ENCODE data around the gene NANOGP8. TPM values are rescaled to one million over a fixed set of nuclear protein-coding genes. Genes with fewer than 3 reads are reported as not detected.

Gene NANOGP8
- polyA plus RNA-seq, 1 donor (not counting 4 experiments of a cell fraction or from before 2014, with no cell fraction given): not detected

- Histone ChIP-seq H3K4me1 (ENCODE audit: control insufficient read depth, extremely low read depth, insufficient read depth, low read length) (peaks cover 13% of the 10 kb centered on the region), H3K36me3 (ENCODE audit: control insufficient read depth in 2 of 2, extremely low read depth in 1 of 2, insufficient read depth in 2 of 2, low read length in 2 of 2) (no peaks in the 10 kb centered on the region), H3K4me3 (ENCODE audit: control insufficient read depth in 2 of 3, extremely low read depth in 1 of 3, insufficient read depth in 2 of 3, low read depth in 1 of 3, low read length in 3 of 3) (no peak overlapping the region), H3K9ac (ENCODE audit: control insufficient read depth, extremely low read depth, insufficient read depth, low read length) (no peak overlapping the region), H4K20me1 (ENCODE audit: control insufficient read depth, extremely low read depth, insufficient read depth, low read length) (no peaks in the 10 kb centered on the region), H3K9me1 (ENCODE audit: control insufficient read depth, extremely low read depth, insufficient read depth, low read length) (no peaks in the 10 kb centered on the region), H3K79me2 (ENCODE audit: control insufficient read depth, insufficient read depth, low read length) (no peaks in the 10 kb centered on the region), H3K27ac (ENCODE audit: control insufficient read depth, insufficient read depth, low read length) (no peak overlapping the region), H2AFZ (ENCODE audit: control insufficient read depth, low read length) (no peak overlapping the region), H3K9me3 (ENCODE audit: control insufficient read depth, low read depth, low read length) (no peaks in the 10 kb centered on the region), H3K4me2 (ENCODE audit: control insufficient read depth, extremely low read depth, insufficient read depth, low read depth, low read length) (no peak overlapping the region), H3K27me3 (ENCODE audit: control insufficient read depth, extremely low read depth, insufficient read depth, low read length) (no peaks in the 10 kb centered on the region)
- DNase-seq (ENCODE audit: low read depth, low spot score) (no peak), FAIRE-seq (no peak)
- dilution Hi-C loops (cut with MboI; ENCODE audit: extremely low pct_ligation_motif_present, low sequenced_read_pairs): no loop called here
- no peak for TF ChIP-seq EZH2 (IDR thresholded peaks at IDR 0.05; ENCODE audit: low read length)
- TF ChIP-seq, protein P1, sequence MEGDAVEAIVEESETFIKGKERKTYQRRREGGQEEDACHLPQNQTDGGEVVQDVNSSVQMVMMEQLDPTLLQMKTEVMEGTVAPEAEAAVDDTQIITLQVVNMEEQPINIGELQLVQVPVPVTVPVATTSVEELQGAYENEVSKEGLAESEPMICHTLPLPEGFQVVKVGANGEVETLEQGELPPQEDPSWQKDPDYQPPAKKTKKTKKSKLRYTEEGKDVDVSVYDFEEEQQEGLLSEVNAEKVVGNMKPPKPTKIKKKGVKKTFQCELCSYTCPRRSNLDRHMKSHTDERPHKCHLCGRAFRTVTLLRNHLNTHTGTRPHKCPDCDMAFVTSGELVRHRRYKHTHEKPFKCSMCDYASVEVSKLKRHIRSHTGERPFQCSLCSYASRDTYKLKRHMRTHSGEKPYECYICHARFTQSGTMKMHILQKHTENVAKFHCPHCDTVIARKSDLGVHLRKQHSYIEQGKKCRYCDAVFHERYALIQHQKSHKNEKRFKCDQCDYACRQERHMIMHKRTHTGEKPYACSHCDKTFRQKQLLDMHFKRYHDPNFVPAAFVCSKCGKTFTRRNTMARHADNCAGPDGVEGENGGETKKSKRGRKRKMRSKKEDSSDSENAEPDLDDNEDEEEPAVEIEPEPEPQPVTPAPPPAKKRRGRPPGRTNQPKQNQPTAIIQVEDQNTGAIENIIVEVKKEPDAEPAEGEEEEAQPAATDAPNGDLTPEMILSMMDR (optimal IDR thresholded peaks at IDR 0.05 in 1 of 3, IDR thresholded peaks at IDR 0.05 in 1 of 3, conservative IDR thresholded peaks at IDR 0.05 in 1 of 3; ENCODE audit: extremely low read depth in 1 of 3, insufficient read depth in 2 of 3, low read length in 3 of 3): no peak
These were observed 19.0 kb downstream of the NANOGP8 start for GRCh38 chr15:35066094-35066493.

- FAIRE-seq (no peak), DNase-seq (ENCODE audit: low read depth, low spot score) (no peak)
- H3K9me3 ChIP-seq (ENCODE audit: control insufficient read depth, low read depth, low read length): no peaks in the 10 kb centered on the region
- H4K20me1 ChIP-seq (ENCODE audit: control insufficient read depth, extremely low read depth, insufficient read depth, low read length): no peaks in the 10 kb centered on the region
- H3K9ac ChIP-seq (ENCODE audit: control insufficient read depth, extremely low read depth, insufficient read depth, low read length): no peak overlapping the region
- no peak overlapping the region for H2AFZ ChIP-seq (ENCODE audit: control insufficient read depth, low read length)
- H3K27me3 ChIP-seq (ENCODE audit: control insufficient read depth, extremely low read depth, insufficient read depth, low read length): no peaks in the 10 kb centered on the region
- no peak for TF ChIP-seq EZH2 (IDR thresholded peaks at IDR 0.05; ENCODE audit: low read length)
- TF ChIP-seq, protein P1 (optimal IDR thresholded peaks at IDR 0.05 in 1 of 3, IDR thresholded peaks at IDR 0.05 in 1 of 3, conservative IDR thresholded peaks at IDR 0.05 in 1 of 3; ENCODE audit: extremely low read depth in 1 of 3, insufficient read depth in 2 of 3, low read length in 3 of 3): no peak
- H3K4me3 ChIP-seq (ENCODE audit: control insufficient read depth in 2 of 3, extremely low read depth in 1 of 3, insufficient read depth in 2 of 3, low read depth in 1 of 3, low read length in 3 of 3): no peak overlapping the region
- H3K36me3 ChIP-seq (ENCODE audit: control insufficient read depth in 2 of 2, extremely low read depth in 1 of 2, insufficient read depth in 2 of 2, low read length in 2 of 2): no peaks in the 10 kb centered on the region
- dilution Hi-C loops (cut with MboI; ENCODE audit: extremely low pct_ligation_motif_present, low sequenced_read_pairs): no loop called here
- H3K9me1 ChIP-seq (ENCODE audit: control insufficient read depth, extremely low read depth, insufficient read depth, low read length): no peaks in the 10 kb centered on the region
- H3K4me2 ChIP-seq (ENCODE audit: control insufficient read depth, extremely low read depth, insufficient read depth, low read depth, low read length): no peak overlapping the region
- no peaks in the 10 kb centered on the region for H3K79me2 ChIP-seq (ENCODE audit: control insufficient read depth, insufficient read depth, low read length)
- no peak overlapping the region for H3K27ac ChIP-seq (ENCODE audit: control insufficient read depth, insufficient read depth, low read length)
- peaks cover 14% of the 10 kb centered on the region for H3K4me1 ChIP-seq (ENCODE audit: control insufficient read depth, extremely low read depth, insufficient read depth, low read length)
These were observed 20.4 kb downstream of the NANOGP8 start for GRCh38 chr15:35064576-35065190.

Measured in keratinocyte (primary cell).